Vagina (tissue), 2 donors: ENCODE measurements around the gene ZNF280B. TPM values are rescaled to one million over a fixed set of nuclear protein-coding genes. Genes with fewer than 3 reads are reported as not detected.

Experiments used
- DNase-seq, 2 donors: peaks; one replicate each; pipeline ENCODE4 v3.0.0-alpha.2; 2017; ENCODE audit errors: extremely low spot score in 2 of 2
- H3K27ac ChIP-seq: fragments of 200-600 bp; sonication (generic); one replicate; pipeline ENCODE4 v1.5.1; 2019
- H3K27me3 ChIP-seq: fragments of 200-600 bp; sonication (generic); one replicate; pipeline ENCODE4 v1.5.1; 2019
- H3K36me3 ChIP-seq, 2 donors: fragments of 200-600 bp; sonication (generic); one replicate each; pipeline ENCODE4 v1.5.1; 2017 to 2019
- H3K4me1 ChIP-seq: fragments of 200-600 bp; sonication (generic); one replicate; pipeline ENCODE4 v1.5.1; 2019
- H3K4me3 ChIP-seq, 2 donors: fragments of 200-600 bp; sonication (generic); 1 replicate in 1 of 2; 2 replicates in 1 of 2; pipeline ENCODE4 v1.5.1; 2016 to 2019
- H3K9me3 ChIP-seq: fragments of 200-600 bp; sonication (generic); one replicate; pipeline ENCODE4 v1.5.1; 2019
- POLR2A ChIP-seq, 2 donors: fragments of 450-650 bp; IDR thresholded peaks; one replicate each; pipeline ENCODE4 v1.6.1; 2017; ENCODE audit warnings: antibody characterized with exemption in 2 of 2, mild to moderate bottlenecking in 2 of 2, moderate library complexity in 2 of 2
- POLR2AphosphoS5 ChIP-seq, 2 donors: sonication (generic); formaldehyde crosslinking; IDR thresholded peaks; one replicate each; pipeline ENCODE4 v1.9.0; 2017; ENCODE audit warnings: antibody characterized with exemption in 2 of 2, mild to moderate bottlenecking in 2 of 2, low read depth in 1 of 2; ENCODE audit not compliant: insufficient read depth in 1 of 2
- intact Hi-C: fragments of 100-400 bp; cut with DNase I; formaldehyde crosslinking; loops from one replicate; pipeline ENCODE4 v1.15.1; 2023
- total RNA-seq: library from RNA; depleted of rRNA; stranded (reverse); fragments of >200 nt; gene quantifications from one replicate; pipeline ENCODE4 v1.2.3, GENCODE V29; 2016
- TF ChIP-seq, protein P1 (sequence below), 3 experiments: fragments of 450-650 bp in 2 of 3; fragments of 200-600 bp in 1 of 3; sonication (generic) in 1 of 3; IDR thresholded peaks; one replicate each; pipeline ENCODE4 v1.5.1; 2017 to 2019; ENCODE audit warnings: antibody characterized with exemption in 3 of 3, mild to moderate bottlenecking in 2 of 3, moderate library complexity in 2 of 3

Gene ZNF280B
- total RNA-seq, 1 donor from 2014 or later, result 0.25 TPM

DNA sequence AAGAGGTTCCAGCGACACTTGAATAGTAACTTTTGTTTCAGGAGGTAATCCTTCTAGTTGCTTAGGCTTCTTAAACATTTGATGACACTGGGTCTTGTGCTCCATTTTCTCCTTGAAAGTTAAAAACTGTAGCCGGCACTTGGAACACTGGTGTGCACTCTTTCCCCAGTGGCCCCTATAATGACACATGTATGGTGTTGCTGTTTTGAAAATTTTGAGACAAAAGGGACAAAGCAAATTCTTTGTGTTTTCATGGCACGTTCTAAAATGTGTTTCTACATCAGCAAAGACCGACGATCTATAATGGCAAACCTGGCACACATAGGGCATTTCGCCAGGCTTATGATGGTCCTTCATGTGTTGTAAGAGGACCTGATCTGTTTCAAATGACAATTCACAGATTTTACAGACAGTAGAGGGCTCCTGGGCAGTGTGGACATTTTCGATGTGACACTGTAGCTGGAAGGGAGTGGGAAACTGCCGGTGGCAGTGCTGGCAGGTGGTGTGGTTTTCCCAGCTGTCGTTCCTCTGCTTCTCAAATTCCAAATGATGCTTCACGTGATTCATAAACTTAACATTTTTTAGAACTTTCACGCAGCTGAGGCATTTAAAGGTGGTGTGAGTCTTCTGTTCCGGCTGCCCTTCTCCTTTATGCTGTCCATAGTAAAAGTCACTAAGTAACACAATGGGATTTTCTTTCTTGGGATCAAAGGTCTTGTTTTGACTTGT lies 20.5 kb downstream of the ZNF280B start:
- intact Hi-C loops, result no loop called here
- H3K4me1 ChIP-seq, result no peaks in the 10 kb centered on the region
- H3K9me3 ChIP-seq, result no peaks in the 10 kb centered on the region
- no peaks in the 10 kb centered on the region for H3K27me3 ChIP-seq
- no peak overlapping the region for H3K4me3 ChIP-seq
- no peaks in the 10 kb centered on the region for H3K36me3 ChIP-seq
- no peak for DNase-seq
- H3K27ac ChIP-seq, result no peak overlapping the region
- TF ChIP-seq POLR2AphosphoS5 (IDR thresholded peaks at IDR 0.05; ENCODE audit: insufficient read depth in 1 of 2, low read depth in 1 of 2) (no peak), POLR2A (IDR thresholded peaks at IDR 0.05) (no peak)
- TF ChIP-seq, protein P1, sequence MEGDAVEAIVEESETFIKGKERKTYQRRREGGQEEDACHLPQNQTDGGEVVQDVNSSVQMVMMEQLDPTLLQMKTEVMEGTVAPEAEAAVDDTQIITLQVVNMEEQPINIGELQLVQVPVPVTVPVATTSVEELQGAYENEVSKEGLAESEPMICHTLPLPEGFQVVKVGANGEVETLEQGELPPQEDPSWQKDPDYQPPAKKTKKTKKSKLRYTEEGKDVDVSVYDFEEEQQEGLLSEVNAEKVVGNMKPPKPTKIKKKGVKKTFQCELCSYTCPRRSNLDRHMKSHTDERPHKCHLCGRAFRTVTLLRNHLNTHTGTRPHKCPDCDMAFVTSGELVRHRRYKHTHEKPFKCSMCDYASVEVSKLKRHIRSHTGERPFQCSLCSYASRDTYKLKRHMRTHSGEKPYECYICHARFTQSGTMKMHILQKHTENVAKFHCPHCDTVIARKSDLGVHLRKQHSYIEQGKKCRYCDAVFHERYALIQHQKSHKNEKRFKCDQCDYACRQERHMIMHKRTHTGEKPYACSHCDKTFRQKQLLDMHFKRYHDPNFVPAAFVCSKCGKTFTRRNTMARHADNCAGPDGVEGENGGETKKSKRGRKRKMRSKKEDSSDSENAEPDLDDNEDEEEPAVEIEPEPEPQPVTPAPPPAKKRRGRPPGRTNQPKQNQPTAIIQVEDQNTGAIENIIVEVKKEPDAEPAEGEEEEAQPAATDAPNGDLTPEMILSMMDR (IDR thresholded peaks at IDR 0.05), result no peak

DNA sequence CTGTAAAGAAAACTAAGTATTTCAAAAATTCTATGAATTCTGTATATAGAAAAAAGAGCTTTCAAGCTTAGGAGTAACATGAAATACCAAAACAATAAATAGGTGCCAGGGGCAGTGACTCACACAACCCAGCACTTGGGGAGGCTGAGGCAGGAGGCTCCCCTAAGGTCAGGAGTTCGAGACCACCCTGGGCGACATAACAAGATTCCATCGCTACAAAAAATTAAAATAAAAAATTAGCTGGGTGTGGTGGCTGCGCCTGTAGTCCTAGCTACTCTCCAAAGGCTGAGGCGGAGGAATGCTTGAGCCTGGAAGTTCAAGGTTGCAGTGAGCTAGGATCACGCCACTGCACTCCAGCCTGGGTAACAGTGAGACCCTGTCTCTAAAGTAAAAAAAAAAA lies 21.5 kb downstream of the ZNF280B start:
- no peak for TF ChIP-seq POLR2AphosphoS5 (IDR thresholded peaks at IDR 0.05; ENCODE audit: insufficient read depth in 1 of 2, low read depth in 1 of 2)
- TF ChIP-seq, protein P1 (IDR thresholded peaks at IDR 0.05), result no peak
- no peak for TF ChIP-seq POLR2A (IDR thresholded peaks at IDR 0.05)
- Histone ChIP-seq H3K4me3 (no peak overlapping the region), H3K27ac (no peak overlapping the region), H3K27me3 (no peaks in the 10 kb centered on the region), H3K9me3 (no peaks in the 10 kb centered on the region), H3K4me1 (no peaks in the 10 kb centered on the region), H3K36me3 (no peaks in the 10 kb centered on the region)
- intact Hi-C loops, result no loop called here
- DNase-seq, result no peak

DNA sequence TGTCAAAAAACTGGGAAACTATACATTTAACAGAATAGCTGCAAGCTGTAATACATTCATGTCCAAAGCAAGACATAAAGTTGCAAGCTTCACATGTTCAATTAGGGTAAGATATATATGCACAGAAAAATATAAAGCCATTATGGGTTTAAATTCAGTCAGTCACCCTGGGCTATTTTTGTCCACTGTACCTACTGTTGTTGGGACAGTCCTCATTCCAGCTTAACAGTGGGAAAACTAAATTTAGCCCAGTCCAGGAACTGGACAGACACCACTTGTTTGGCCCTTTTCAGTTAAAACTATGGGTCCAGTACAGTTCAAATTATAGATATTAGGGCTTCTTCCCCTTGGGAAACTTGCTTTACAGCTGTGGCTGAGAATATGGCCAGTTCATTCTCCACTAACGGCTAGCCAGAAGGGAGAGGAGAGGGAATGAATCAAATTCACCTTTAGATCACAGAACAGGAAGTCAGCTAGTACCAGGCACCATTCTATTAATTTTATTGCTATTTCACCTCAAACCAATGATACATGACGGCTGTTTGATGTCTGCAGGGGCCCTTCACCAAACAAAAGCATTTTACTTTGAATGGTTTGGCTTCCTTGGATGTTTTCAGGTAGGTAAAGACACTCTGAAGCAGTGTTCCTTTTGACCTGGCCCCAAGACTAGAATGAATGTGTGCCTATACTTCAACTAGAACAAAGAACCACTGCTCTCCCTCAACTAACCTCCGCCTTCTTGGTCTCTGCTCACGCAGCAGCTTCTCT lies 22.2 kb downstream of the ZNF280B start:
- intact Hi-C loops, result no loop called here
- H3K27me3 ChIP-seq, result no peaks in the 10 kb centered on the region
- TF ChIP-seq, protein P1 (IDR thresholded peaks at IDR 0.05), result no peak
- TF ChIP-seq POLR2AphosphoS5 (IDR thresholded peaks at IDR 0.05; ENCODE audit: insufficient read depth in 1 of 2, low read depth in 1 of 2), result no peak
- no peak for TF ChIP-seq POLR2A (IDR thresholded peaks at IDR 0.05)
- H3K4me3 ChIP-seq, result no peak overlapping the region
- H3K9me3 ChIP-seq, result no peaks in the 10 kb centered on the region
- H3K4me1 ChIP-seq, result no peaks in the 10 kb centered on the region
- H3K36me3 ChIP-seq, result no peaks in the 10 kb centered on the region
- no peak overlapping the region for H3K27ac ChIP-seq
- no peak for DNase-seq

DNA sequence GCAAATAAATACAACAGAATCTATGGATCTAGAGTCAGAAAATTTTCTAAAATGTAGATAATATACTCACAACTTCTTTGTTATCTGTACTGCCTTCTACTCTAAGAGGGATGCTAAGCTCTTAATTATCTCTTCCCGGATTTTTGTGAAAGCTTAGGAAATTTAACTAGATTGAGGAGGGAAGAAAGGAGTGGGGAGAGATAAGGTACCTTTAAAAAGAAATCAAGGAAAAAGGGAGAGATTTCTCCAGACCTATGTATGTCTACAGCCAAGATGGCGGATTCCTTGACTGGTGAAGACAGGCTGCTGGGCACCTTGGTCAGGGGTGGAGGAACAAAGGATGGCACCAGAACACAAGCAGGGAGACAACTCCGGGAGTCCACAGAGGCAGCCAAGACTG lies 23.0 kb downstream of the ZNF280B start:
- Histone ChIP-seq H3K27ac (no peak overlapping the region), H3K4me1 (no peaks in the 10 kb centered on the region), H3K9me3 (no peaks in the 10 kb centered on the region), H3K36me3 (no peaks in the 10 kb centered on the region), H3K4me3 (no peak overlapping the region), H3K27me3 (no peaks in the 10 kb centered on the region)
- no peak for TF ChIP-seq POLR2A (IDR thresholded peaks at IDR 0.05)
- intact Hi-C loops, result no loop called here
- DNase-seq, result no peak

DNA sequence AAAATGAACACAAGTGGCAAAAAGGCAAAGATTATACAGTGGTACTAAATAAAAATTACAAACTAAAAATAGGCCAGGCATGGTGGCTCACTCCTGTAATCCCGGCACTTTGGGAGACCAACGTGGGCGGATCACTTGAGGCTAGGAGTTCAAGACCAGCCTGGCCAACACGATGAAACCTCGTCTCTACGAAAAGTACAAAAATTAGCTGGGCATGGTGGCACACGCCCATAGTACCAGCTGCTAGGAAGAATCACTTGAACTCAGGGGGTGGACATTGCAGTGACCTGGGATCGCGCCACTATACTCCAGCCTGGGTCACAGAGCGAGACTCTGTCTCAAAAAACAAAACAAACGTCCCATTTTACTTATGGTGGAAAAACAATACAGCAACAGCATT lies 24.5 kb downstream of the ZNF280B start:
- Histone ChIP-seq H3K9me3 (no peaks in the 10 kb centered on the region), H3K27me3 (no peaks in the 10 kb centered on the region), H3K4me3 (no peak overlapping the region), H3K27ac (no peak overlapping the region), H3K4me1 (no peaks in the 10 kb centered on the region), H3K36me3 (no peaks in the 10 kb centered on the region)
- intact Hi-C loops, result no loop called here
- no peak for DNase-seq
- TF ChIP-seq POLR2A (IDR thresholded peaks at IDR 0.05) (no peak), POLR2AphosphoS5 (IDR thresholded peaks at IDR 0.05; ENCODE audit: insufficient read depth in 1 of 2, low read depth in 1 of 2) (no peak)
- TF ChIP-seq, protein P1 (IDR thresholded peaks at IDR 0.05), result no peak
